TTC549 (cell line): ENCODE results near the gene JAM3.
"Not testable (repeated sequence)": the region's sequence is repeated elsewhere in the genome, so short reads cannot be mapped to it uniquely, and the experiment has no call there.

Experiments used
- FAIRE-seq: peaks from 2 replicates; lab custom pipeline; 2012; peaks lifted over from hg19 to GRCh38; lab: Jason Lieb, UNC

JAM3 gene

DNA sequence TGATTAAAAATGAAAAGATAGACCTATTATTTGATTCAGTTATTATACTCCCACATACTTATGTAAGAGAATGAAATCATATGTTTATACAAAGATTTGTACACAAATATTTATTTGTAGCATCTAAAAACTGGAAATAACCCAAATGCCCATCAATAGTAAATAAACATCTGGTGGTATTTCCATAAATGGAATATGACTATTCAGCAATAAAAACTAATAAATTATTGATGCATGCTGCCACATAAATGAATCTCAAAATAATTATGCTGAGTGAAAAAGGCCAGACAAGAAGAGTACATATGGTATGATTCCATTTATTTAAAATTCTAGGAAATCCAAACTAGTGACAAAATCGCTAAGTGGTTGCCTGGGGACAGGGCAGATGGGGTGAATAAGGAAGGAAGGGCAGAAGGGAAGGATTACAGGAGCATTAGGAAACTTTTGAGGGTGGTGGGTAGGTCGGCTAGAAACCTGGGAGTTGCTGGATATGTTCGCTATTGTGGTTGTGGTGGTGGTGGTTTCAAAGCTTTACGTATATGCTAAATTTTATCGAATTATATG lies 41.5 kb downstream of the JAM3 start:
- FAIRE-seq, result no peak

DNA sequence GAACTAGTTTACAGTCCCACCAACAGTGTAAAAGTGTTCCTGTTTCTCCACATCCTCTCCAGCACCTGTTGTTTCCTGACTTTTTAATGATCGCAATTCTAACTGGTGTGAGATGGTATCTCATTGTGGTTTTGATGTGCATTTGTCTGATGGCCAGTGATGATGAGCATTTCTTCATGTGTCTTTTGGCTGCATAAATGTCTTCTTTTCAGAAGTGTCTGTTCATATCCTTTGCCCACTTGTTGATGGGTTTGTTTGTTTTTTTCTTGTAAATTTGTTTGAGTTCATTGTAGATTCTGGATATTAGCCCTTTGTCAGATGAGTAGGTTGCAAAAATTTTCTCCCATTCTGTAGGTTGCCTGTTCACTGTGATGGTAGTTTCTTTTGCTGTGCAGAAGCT lies 44.9 kb downstream of the JAM3 start:
- FAIRE-seq, result not testable (repeated sequence)

DNA sequence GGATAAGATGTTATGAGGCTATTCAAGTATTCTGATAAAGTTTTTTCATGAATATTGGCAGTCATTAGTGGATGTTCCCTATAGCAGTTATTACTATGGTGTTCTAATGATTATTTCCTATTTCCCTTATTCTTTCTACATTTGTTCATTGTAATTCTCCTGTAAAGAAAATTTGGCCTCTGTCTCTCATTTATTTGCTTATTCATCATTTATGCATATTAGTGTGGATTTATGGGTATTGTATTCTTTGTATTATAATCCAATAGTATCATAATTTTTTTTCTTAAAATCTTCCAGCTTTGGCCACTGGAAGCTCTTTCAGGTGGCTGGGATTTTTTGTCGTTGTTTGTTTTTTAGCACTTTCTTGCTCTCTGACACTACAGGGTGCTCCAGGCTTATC lies 47.3 kb downstream of the JAM3 start:
- no peak for FAIRE-seq

DNA sequence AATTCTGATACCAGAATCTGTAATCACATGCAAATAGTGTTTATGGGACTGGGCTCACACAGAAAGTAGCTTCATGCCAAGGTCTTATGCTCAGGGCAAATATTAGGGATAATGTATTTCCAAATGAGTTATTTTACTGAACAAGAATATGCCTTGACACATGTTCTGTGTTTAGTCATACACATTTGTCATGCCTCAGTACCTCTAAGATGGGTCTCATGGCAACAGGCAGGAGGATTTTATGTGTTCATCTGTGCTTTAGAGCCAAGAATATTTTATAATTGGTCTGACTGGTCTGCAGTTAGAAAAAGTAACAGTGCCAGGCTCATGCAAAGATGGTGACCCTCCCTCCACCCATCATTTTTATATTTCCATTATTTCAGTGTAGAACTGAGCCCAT lies 49.1 kb downstream of the JAM3 start:
- no peak for FAIRE-seq

DNA sequence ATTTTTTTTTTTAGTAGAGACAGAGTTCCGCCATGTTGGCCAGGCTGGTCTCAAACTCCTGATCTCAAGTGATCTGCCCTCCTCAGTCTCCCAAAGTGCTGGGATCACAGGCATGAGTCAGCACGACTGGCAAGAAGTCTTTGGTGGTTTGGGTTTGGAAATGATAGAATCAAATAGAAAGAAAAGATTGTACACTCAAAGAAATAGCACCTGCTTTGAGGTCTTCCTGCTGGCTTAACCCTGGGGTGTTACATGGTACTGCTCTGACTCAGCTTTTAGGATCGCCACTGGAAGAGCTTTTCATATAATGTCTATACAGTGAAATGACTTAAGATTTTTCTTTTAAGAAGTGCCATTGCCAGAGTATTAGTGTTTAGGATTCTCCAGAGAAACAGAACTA lies 50.2 kb downstream of the JAM3 start:
- FAIRE-seq, result no peak

DNA sequence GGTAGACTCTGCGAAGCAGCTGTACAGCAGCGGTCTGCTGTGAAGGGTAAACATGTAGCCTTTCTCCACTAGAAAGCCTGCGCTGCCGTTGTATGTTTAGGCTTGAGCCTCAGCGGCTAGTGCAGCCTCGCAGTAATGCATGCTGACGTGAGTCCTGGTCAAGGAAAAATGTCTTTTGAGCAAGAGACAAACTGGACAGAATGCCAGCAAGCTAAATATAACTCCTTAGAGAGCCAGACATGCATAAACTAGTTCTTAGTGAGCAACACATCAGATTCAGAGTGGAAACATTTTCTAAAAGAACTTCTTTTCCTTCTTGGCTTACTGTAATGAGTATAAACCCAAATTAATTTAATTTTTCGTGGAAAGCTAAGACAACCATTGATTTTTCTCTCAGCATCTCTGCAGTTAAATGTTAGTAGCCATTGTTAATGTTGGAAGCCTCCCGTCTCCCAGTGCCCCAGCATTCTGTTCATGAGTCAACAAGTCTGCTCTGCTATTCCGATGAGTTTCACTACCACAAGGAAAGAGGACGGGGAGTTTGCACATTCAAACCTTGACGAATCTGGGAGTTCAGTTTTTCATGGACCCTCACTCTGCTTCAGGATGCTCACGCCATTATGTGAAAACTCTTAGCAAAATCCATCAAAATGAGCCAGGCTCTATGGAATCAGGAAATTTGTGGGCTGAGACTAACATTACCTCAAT lies 51.4 kb downstream of the JAM3 start:
- no peak for FAIRE-seq

DNA sequence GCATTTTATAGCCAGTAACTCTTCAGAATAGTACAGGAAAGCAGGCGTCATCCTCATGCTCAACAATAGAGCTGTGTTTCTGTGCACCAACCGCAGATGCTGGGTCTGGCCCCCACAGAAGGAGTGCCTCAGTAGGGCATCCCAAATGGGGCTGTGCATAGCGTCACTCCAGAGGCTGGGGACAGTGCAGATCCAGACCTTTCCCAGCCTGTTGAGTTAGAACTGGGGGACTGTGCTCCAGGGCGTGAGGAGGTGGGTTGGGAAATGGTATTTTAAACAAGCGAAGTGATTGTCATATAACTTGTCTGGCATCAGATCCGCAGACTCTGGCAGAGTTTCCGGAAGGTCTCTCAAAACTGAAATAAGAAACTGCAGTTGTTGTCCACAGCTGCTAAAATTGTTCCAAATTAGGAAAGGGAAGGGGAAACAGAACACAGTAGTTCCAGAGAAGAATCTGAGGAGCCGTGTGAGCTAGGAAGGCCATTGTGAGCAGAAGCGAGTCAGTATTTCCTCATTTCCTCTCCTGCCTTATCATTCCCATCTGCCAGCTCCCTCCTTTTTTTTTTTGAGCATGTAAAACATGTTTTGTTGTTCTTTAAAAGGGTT lies 52.2 kb downstream of the JAM3 start:
- FAIRE-seq, result no peak

DNA sequence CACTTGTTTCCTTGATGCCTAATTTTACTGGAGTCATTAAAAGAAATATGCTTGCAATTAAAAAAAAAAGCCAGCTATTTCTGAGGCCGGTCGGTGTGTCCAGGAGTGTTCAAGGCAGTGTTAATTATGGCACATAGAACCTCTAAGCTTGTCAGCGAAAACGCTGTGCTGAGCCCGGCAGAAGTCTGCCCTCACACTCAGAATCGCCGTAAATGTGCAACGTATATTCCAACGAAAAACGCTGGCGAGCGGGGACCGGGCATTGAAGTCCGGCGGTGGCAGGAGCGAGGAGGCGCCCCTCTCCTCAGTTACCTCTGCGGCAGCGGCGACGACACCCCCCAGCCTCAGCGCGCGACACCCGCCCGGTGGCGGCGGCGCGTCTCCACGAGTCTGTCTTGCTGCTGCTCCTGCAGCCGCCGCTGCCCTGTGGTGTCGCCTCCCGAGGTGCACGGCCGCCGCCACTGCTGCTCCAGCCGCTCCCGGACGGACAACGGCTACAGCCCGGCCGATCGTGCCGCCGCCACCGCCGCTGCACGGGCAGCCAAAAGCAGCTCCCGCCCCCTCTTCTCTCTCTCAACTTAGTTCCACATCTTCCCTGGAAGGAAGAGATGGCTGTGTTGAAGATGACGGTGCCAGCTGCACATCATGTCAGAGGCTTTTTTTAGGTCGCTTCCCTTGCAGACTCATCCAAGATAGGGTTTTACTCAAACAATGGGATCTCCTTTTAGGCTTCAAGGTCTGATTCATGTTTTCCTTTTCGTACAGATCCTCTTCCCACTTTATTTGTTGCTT lies 56.0 kb downstream of the JAM3 start:
- no peak for FAIRE-seq

DNA sequence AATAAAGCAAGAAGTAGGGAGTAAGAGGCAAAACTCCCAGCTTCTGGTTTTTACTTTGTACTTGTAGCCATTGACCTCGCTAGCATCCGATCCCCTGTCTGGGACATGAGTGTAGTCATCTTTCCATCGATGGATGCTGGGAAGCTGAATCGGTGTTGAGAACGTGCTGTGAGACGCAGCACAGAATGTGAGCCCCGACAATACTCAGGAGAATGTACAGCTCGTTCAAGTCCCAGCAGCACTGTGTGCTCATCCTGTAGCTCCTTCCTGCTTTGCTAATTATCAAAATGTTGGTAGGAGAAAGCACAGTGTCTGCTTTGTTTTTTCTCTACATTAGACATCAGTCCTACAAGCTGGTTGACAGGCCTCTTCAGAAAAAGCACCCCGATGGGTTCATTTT lies 56.6 kb downstream of the JAM3 start:
- no peak for FAIRE-seq

DNA sequence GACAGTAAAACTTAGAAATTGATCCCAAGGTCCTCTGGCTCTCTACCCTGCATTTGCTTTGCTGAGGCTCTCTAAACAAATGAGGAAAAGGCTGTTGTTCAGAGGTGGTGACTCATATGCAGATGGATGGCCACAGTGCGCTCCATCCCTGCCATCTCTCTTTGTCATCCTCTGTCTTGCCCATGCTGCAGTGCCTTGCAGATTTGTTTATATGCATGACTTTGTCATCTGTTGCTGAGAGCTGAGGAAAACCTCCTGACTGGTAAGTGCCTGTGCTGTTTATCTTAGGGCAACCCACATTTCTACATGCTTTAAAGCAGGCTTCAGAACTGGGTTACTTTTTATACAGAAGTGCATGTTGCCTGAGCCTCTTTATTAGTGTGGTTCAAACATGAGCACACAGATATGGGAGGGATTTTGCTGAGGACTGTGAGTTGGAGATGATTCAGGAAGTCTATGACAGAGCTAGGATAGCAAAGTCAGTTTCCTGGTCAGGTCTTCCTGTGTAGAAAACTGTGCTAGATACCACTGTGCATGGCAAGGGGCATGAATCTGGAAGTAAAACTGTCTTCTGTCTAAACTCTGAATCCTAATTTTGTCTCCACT lies 57.4 kb downstream of the JAM3 start:
- FAIRE-seq, result no peak

DNA sequence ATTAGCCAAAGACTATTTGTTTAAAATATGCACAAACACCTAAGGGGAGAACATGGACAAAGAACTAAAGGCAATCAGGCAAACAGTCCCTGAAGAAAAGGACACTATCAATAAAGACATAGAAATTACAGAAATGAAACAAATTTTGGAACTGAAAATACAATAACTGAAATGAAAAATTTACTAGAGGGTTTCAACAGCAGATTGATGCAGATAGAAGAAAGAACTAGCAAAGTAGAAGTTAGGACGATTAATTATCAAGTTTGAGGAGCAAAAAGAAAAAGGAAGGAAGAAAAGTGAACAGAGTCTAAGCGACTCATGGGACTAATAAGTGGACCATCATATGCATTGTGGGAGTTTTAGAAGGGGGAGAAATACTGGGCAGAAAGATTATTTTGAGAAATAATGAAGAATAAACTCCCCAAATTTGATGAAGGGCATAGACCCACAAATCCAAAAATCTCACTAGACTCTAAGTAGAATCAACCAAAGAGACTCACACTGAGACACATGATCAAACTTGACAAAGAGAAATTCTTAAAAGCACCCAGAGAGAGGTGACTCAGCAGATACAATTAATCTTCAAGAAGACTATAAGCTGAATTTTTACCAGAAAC lies 62.9 kb downstream of the JAM3 start:
- no peak for FAIRE-seq

DNA sequence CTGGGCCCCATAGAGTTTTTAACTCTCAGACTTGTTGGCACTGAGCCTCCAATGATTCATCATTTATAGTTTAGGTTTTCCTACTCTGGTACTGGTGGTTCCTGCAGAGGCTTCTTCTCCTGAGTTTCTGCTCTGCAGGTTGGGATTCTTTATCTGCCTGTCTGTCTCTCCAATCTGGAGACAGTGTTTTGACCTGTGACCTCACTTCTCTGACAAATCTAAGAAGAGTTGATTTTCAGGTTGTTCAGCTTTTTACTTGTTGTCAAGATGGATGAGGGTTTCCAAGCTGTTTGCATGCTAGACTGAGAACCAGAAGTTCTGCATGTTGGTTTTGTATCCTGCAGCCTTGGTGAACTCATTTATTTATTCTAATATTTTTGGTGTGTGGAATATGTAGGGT lies 63.9 kb downstream of the JAM3 start:
- no peak for FAIRE-seq

DNA sequence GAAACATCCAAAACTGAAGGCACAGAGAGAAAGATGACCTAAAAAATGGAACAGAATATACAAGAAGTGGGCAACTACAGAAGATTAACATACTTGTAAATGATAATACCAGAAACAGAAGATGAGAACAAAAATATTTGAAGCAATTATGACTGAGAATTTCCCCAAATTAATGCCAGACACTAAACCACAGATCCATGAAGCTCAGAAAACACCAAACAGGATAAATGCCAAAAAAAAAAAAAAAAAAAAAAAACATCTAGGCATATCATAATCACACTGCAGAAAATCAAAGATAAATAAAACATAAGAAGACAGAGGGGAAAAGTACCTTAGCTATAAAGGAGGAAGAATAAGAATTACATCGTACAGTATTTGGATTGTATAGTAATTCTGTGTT lies 65.3 kb downstream of the JAM3 start:
- no peak for FAIRE-seq

DNA sequence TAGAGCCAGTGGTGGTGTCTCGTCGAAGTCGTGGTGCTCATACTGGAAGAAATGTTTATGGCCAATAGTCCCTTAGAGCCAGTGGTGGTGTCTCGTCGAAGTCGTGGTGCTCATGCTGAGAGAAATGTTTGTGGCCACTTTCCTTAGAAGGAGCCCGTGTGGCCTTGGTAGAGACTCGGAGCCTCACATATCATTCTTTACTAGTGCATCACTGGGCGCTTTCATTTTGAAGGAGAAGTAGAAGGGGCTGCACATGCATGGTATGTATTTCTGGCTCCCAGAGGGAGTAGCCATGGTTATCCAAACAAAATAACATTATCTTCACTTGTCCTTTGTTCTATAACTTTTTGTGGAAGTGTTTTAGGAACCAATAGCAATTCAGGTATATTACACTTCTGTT lies 69.5 kb downstream of the JAM3 start:
- no peak for FAIRE-seq

DNA sequence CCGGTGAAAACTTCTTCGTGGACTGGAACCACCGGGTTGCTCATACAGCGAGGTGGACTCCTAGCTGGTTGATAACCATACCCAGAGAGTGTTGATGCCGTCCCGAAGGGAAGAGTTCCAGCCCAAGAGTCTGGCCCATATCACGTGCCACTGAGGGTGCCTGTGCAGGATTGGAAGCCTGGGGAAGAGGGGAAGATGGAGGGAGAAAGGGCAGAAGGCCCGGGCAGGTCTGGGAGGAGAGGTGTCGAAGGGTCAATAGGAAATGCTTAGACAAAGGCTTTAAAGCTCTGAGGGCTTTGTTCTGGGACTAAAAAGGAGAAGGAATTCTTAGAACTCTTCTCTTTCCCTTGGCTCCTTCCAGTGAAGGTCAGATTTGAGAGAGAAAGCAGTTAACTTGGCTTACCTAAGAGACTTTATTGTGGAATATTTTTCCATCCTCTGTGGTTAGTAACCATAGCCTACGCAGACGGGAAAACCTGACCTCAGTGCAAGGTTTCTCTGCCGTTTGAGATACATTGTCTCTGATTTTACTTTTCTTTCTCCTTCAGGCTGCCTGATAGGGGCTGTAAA lies 70.5 kb downstream of the JAM3 start:
- no peak for FAIRE-seq

DNA sequence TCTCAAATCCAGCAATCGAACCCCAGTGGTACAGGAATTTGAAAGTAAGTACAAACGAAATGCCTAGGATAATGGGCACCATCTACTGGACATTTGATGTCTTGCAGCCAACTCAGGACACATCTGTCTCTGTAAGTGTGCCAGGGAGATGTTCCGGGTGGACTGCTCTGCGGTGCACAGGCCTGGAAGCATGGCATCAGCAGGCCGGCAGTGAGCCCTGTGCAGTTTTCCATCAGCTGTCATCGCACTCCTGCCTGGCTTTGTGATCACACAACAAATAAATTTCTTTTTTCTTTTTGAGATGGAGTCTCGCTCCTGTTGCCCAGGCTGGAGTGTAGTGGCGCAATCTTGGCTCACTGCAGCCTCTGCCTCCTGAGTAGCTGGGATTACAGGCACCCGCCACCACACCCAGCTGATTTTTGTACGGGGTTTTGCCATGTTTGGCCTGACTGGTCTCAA lies 71.0 kb downstream of the JAM3 start:
- peak; percentile 33 for FAIRE-seq

DNA sequence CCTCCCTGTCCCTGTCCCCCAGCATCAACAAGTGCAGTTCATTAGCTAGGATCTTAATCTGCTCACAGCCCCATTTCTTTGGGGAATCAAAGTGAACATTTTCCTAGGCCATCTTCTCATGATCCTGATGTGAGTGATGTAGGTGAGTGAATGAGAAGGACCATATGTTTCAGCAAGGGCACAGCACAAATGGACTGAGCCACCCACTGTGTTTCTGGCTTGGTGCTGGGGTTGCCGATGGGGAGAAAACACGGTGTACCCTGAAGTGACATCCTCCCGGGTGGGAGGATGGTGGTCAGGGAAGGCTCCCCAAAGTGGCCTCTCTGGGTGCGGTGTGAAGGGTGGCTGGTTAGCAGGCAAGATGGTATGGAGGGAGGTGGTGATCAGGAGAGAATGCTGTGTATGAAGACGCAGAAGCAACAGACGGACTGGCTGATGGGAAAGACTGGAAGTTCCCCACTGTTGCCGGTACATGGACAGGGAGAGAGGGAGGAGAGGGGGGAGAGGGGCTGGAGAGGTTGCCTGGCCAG lies 72.2 kb downstream of the JAM3 start:
- no peak for FAIRE-seq

DNA sequence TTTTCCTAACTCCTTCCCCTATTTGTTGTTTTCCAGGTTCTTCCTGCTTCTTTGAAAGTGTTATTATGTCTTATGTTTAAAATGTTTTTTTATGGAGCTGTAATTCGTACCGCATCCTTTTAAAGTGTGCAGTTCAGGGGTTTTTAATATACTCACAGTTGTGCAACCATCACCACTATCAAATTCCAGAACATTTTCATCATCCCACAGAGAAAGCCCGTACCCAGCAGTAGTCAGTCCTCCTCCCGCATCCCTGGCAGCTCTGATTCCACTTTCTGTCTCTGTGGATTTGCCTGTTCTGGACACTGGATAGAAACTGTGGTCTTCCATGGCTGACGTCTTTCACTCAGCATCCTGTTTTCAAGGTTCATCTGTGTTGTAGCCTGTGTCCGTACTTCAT lies 73.7 kb downstream of the JAM3 start:
- FAIRE-seq, result no peak

DNA sequence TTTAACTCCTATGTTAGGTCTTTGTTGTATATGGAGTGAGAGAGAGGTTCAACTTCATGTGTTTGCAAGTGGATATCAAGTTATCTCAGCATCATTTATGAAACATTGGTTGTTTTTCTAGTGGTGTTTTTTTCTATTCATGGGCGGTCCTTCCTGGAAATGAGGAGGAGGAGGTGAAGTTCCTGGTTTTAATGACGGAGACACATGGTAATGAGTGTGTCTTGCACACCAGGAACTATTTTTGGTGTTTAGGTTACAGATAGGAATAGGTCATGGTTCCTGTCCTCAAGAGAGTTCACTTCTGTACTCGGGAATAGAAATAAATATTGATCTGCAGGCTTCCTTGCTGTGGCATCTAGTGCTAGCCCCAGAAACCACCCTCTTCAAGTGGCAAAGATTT lies 74.9 kb downstream of the JAM3 start:
- FAIRE-seq, result no peak

DNA sequence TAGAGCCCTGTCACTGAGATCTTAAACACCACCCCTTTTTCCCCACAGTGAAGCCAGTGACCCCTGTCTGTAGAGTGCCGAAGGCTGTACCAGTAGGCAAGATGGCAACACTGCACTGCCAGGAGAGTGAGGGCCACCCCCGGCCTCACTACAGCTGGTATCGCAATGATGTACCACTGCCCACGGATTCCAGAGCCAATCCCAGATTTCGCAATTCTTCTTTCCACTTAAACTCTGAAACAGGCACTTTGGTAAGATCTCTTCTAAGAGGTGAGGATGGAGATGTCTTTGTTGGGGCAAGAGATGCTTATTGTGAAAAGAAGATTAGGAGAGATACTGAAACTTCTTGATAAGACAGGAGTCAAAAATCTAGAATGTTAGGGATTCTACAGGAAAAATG lies 75.9 kb downstream of the JAM3 start:
- FAIRE-seq, result no peak

DNA sequence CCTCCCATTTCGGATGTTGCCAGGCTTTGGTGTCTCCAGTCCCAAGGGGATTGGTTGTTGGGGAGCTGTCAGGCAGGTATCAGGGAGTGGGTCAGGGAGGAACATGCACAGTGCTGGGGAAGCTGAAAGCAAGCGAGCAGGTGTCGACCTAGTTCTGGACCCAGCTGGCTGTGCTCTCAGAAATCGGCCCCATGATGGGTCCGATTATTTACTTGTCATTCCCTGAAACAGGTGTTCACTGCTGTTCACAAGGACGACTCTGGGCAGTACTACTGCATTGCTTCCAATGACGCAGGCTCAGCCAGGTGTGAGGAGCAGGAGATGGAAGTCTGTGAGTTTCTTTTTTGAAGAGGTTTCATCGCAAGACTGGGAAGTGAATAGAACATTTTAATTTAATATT lies 76.8 kb downstream of the JAM3 start:
- no peak for FAIRE-seq

DNA sequence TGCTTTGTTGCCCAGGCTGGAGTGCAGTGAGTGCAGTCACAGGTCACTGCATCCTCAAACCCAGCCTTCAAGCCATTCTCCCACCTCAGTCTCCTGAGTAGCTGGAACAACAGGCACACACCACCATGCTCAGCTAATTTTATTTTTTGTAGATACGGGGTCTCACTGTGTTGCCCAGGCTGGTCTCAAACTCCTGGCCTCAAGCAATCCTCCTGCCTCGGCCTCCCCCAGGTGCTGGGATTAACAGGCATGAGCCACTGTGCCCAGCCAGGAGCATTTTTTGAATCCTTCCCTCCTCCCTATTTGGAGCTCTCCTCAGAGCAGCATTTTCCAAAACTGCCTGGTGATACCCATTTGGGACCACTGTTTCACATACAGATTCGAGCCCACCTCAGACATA lies 77.7 kb downstream of the JAM3 start:
- FAIRE-seq, result no peak
